ENCODE data around the gene PCK2. TPM values are rescaled to one million over a fixed set of nuclear protein-coding genes. Genes with fewer than 3 reads are reported as not detected.
A peak's percentile ranks its signal among the peaks of the same experiment; 100 is the strongest.

Gene PCK2
- total RNA-seq, 2 experiments from 2014 or later: 90.3 to 93.1 TPM

- Mint-ChIP-seq H3K4me1 (ENCODE audit: low read depth) (peaks cover 68% of the 10 kb centered on the region), H3K4me3 (peak within 1 kb of the TSS; percentile 97), H3K27me3 (no peaks in the 10 kb centered on the region), H3K27ac (peak within 1 kb of the TSS; percentile 97), H3K9me3 (no peaks in the 10 kb centered on the region), H3K36me3 (ENCODE audit: low read depth) (peaks cover 83% of the 10 kb centered on the region)
- CTCF ChIA-PET: interaction anchor here (0.7 to 1.7 kb wide), 8 partner anchors 9 to 100 kb away, joined by 3 to 15 read pairs (median 6); partner anchors contain the start of genes DCAF11, IRF9 and NRL
- POLR2A ChIA-PET: interaction anchor here (0.6 to 2.3 kb wide), 14 partner anchors 8 to 85 kb away, joined by 3 to 19 read pairs (median 4); partner anchors contain the start of genes DCAF11, IPO4, IRF9 and NRL
- peak; percentile 39 for TF ChIP-seq CTCF (IDR thresholded peaks at IDR 0.05)
- intact Hi-C loops (cut with micrococcal nuclease): loop anchor here (2.0 kb wide), 1 partner anchor 26 kb away; the partner anchor contains the start of genes DCAF11 and NRL
- peak; percentile 100 for DNase-seq
- ATAC-seq: peak; percentile 87
These were observed 47.2 kb downstream of the PCK2 start, which contains the start of gene EMC9 for GRCh38 chr14:24141097-24141880. Gene EMC9 (minus strand): TSS chr14:24141591. CDS start chr14:24141304, 287 bp downstream.

- ChIA-PET POLR2A (interaction anchor here (0.8 to 10.7 kb wide), 7 partner anchors 10 to 70 kb away, joined by 3 to 178 read pairs (median 4); partner anchors contain the start of genes CHMP4A, DCAF11, IRF9 and NRL), CTCF (interaction anchor here (1.3 to 1.8 kb wide), 4 partner anchors 17 to 165 kb away, joined by 3 to 10 read pairs (median 6); partner anchors contain the start of genes CIDEB and IRF9)
- ATAC-seq (no peak), DNase-seq (no peak)
- H3K27ac Mint-ChIP-seq: peak overlapping the region; percentile 72
- H3K27me3 Mint-ChIP-seq: no peaks in the 10 kb centered on the region
- H3K4me1 Mint-ChIP-seq (ENCODE audit: low read depth): peaks cover 54% of the 10 kb centered on the region
- peaks cover 67% of the 10 kb centered on the region for H3K36me3 Mint-ChIP-seq (ENCODE audit: low read depth)
- H3K9me3 Mint-ChIP-seq: no peaks in the 10 kb centered on the region
- intact Hi-C loops (cut with micrococcal nuclease): no loop called here
- TF ChIP-seq CTCF (IDR thresholded peaks at IDR 0.05): no peak
- H3K4me3 Mint-ChIP-seq: no peak overlapping the region
These were observed 49.4 kb downstream of the PCK2 start for GRCh38 chr14:24143511-24143910.

GRCh38 chr14:24144451-24144850 is 50.3 kb downstream of the PCK2 start:
- Mint-ChIP-seq H3K9me3 (no peaks in the 10 kb centered on the region), H3K27me3 (no peaks in the 10 kb centered on the region), H3K27ac (peak overlapping the region; percentile 67), H3K4me3 (peak overlapping the region; percentile 89), H3K4me1 (ENCODE audit: low read depth) (peaks cover 54% of the 10 kb centered on the region), H3K36me3 (ENCODE audit: low read depth) (peaks cover 67% of the 10 kb centered on the region)
- DNase-seq (no peak), ATAC-seq (no peak)
- no peak for TF ChIP-seq CTCF (IDR thresholded peaks at IDR 0.05)
- ChIA-PET POLR2A (interaction anchor here (0.9 to 10.7 kb wide), 5 partner anchors 9 to 45 kb away, joined by 3 to 178 read pairs (median 4); partner anchors contain the start of genes DCAF11, IRF9 and NRL), CTCF (interaction anchor here (1.3 to 8.0 kb wide), 4 partner anchors 16 to 164 kb away, joined by 3 to 91 read pairs (median 8); partner anchors contain the start of genes CIDEB and IRF9)
- intact Hi-C loops (cut with micrococcal nuclease): no loop called here

GRCh38 chr14:24145219-24145618 is 51.1 kb downstream of the PCK2 start:
- peaks cover 54% of the 10 kb centered on the region for H3K4me1 Mint-ChIP-seq (ENCODE audit: low read depth)
- CTCF ChIA-PET: interaction anchor here (1.2 to 8.0 kb wide), 9 partner anchors 9 to 163 kb away, joined by 3 to 91 read pairs (median 9); partner anchors contain the start of genes CIDEB, IRF9 and PSME1
- DNase-seq: no peak
- peaks cover 65% of the 10 kb centered on the region for H3K36me3 Mint-ChIP-seq (ENCODE audit: low read depth)
- no peaks in the 10 kb centered on the region for H3K27me3 Mint-ChIP-seq
- POLR2A ChIA-PET: interaction anchor here (1.0 to 10.7 kb wide), 12 partner anchors 8 to 69 kb away, joined by 3 to 178 read pairs (median 6); partner anchors contain the start of genes CHMP4A, DCAF11, IPO4 and IRF9
- intact Hi-C loops (cut with micrococcal nuclease): no loop called here
- H3K27ac Mint-ChIP-seq: peak overlapping the region; percentile 98
- H3K4me3 Mint-ChIP-seq: peak overlapping the region; percentile 89
- no peak for TF ChIP-seq CTCF (IDR thresholded peaks at IDR 0.05)
- ATAC-seq: no peak
- no peaks in the 10 kb centered on the region for H3K9me3 Mint-ChIP-seq

All from activated CD8-positive, alpha-beta T cell treated with anti-CD3 and anti-CD28 coated beads for 36 hours (primary cell).